Osteoblast (primary cell): ENCODE measurements around the gene ZNF416. TPM values are rescaled to one million over a fixed set of nuclear protein-coding genes. Genes with fewer than 3 reads are reported as not detected.

Experiments
- DNase-seq: peaks from one replicate; pipeline ENCODE4 v3.0.0; 2011; ENCODE audit warnings: low spot score, mixed read lengths; ENCODE audit not compliant: insufficient read length; ENCODE audit errors: missing footprints
- H2AFZ ChIP-seq: 2 replicates; pipeline ENCODE4 v1.6.0; 2011; ENCODE audit warnings: mild to moderate bottlenecking, low read length
- H3K27ac ChIP-seq: 2 replicates; pipeline ENCODE4 v1.5.1; 2011; ENCODE audit warnings: mild to moderate bottlenecking, low read depth, low read length, moderate library complexity
- H3K27me3 ChIP-seq: 2 replicates; pipeline ENCODE4 v1.6.0; 2012; ENCODE audit warnings: mild to moderate bottlenecking, control low read depth, inconsistent platforms, low read length, moderate library complexity; ENCODE audit not compliant: insufficient read depth
- H3K36me3 ChIP-seq: 2 replicates; pipeline ENCODE4 v1.5.1; 2011; ENCODE audit warnings: mild to moderate bottlenecking, low read length, control low read depth, moderate library complexity; ENCODE audit not compliant: insufficient read depth
- H3K4me1 ChIP-seq: 2 replicates; pipeline ENCODE4 v1.5.1; 2011; ENCODE audit warnings: mild to moderate bottlenecking, low read length, control low read depth, moderate library complexity; ENCODE audit not compliant: insufficient read depth
- H3K4me2 ChIP-seq: 2 replicates; pipeline ENCODE4 v1.6.0; 2011; ENCODE audit warnings: mild to moderate bottlenecking, low read length; ENCODE audit not compliant: insufficient read depth
- H3K4me3 ChIP-seq: fragments of 200-600 bp; sonication (generic); 3 replicates; pipeline ENCODE4 v1.5.1; 2012; ENCODE audit warnings: mild to moderate bottlenecking, low read length, inconsistent platforms; ENCODE audit not compliant: insufficient read depth
- H3K79me2 ChIP-seq: 2 replicates; pipeline ENCODE4 v1.6.0; 2012; ENCODE audit warnings: mild to moderate bottlenecking, low read length, control low read depth, inconsistent platforms; ENCODE audit not compliant: insufficient read depth
- H3K9me3 ChIP-seq: 2 replicates; pipeline ENCODE4 v1.5.1; 2011; ENCODE audit warnings: low read depth, low read length, control low read depth
- H4K20me1 ChIP-seq: 2 replicates; pipeline ENCODE4 v1.6.0; 2012; ENCODE audit warnings: mild to moderate bottlenecking, low read length, control low read depth; ENCODE audit not compliant: insufficient read depth
- CTCF ChIP-seq: IDR thresholded peaks from 2 replicates; pipeline ENCODE4 v1.5.1; 2011; ENCODE audit warnings: mild to moderate bottlenecking, low read depth, low read length, moderate library complexity; ENCODE audit errors: extremely low read depth
- total RNA-seq: library from RNA; depleted of rRNA; stranded (reverse); fragments of >200 nt; gene quantifications from 2 replicates; pipeline ENCODE4 v1.2.3, GENCODE V29; 2012

Gene ZNF416
- total RNA-seq, 1 donor = 4.3 TPM

- H4K20me1 ChIP-seq = no peaks in the 10 kb centered on the region
- H3K4me3 ChIP-seq = no peak overlapping the region
- H3K9me3 ChIP-seq = peaks cover 64% of the 10 kb centered on the region
- no peaks in the 10 kb centered on the region for H3K27me3 ChIP-seq
- no peak overlapping the region for H2AFZ ChIP-seq
- H3K4me1 ChIP-seq = no peaks in the 10 kb centered on the region
- no peak for DNase-seq
- peaks cover 37% of the 10 kb centered on the region for H3K36me3 ChIP-seq
- no peak overlapping the region for H3K4me2 ChIP-seq
- H3K79me2 ChIP-seq = peaks cover 3% of the 10 kb centered on the region
- no peak overlapping the region for H3K27ac ChIP-seq
- TF ChIP-seq CTCF = no peak
Observed at GRCh38 chr19:57570707-57571106, 8.0 kb downstream of the ZNF416 start.

- Histone ChIP-seq H3K27ac (no peak overlapping the region), H3K36me3 (no peaks in the 10 kb centered on the region), H3K4me3 (no peak overlapping the region), H4K20me1 (no peaks in the 10 kb centered on the region), H3K4me1 (no peaks in the 10 kb centered on the region), H3K79me2 (no peaks in the 10 kb centered on the region), H3K4me2 (no peak overlapping the region), H2AFZ (no peak overlapping the region), H3K27me3 (no peaks in the 10 kb centered on the region), H3K9me3 (peaks cover 33% of the 10 kb centered on the region)
- no peak for DNase-seq
- no peak for TF ChIP-seq CTCF
Observed at GRCh38 chr19:57566396-57567265, 12.1 kb downstream of the ZNF416 start.

- Histone ChIP-seq H3K36me3 (no peaks in the 10 kb centered on the region), H3K9me3 (peaks cover 14% of the 10 kb centered on the region), H3K4me3 (no peak overlapping the region), H3K4me1 (peaks cover 15% of the 10 kb centered on the region), H3K27ac (no peak overlapping the region), H3K4me2 (no peak overlapping the region), H3K27me3 (no peaks in the 10 kb centered on the region), H2AFZ (no peak overlapping the region), H3K79me2 (peaks cover 11% of the 10 kb centered on the region), H4K20me1 (no peaks in the 10 kb centered on the region)
- DNase-seq = no peak
- no peak for TF ChIP-seq CTCF
Observed at GRCh38 chr19:57563547-57563946, 15.2 kb downstream of the ZNF416 start.

GRCh38 chr19:57560049-57560491 is 18.6 kb downstream of the ZNF416 start:
- Histone ChIP-seq H3K36me3 (peaks cover 13% of the 10 kb centered on the region), H3K27me3 (no peaks in the 10 kb centered on the region), H3K4me2 (peak overlapping the region; percentile 85), H3K27ac (peak overlapping the region; percentile 89), H3K4me1 (peaks cover 17% of the 10 kb centered on the region), H4K20me1 (peaks cover 11% of the 10 kb centered on the region), H2AFZ (peak overlapping the region; percentile 86), H3K79me2 (peaks cover 36% of the 10 kb centered on the region), H3K9me3 (peaks cover 2% of the 10 kb centered on the region), H3K4me3 (peak overlapping the region; percentile 84)
- peak; percentile 89 for DNase-seq
- no peak for TF ChIP-seq CTCF
